HG03378 (cell line): Measurements from ENCODE around the gene ICA1.

Experiments
- ATAC-seq: cut with Tn5 transposase; IDR thresholded peaks from one replicate; pipeline ENCODE4 v1.9.1; 2021; ENCODE audit warnings: mild to moderate bottlenecking, moderate library complexity; ENCODE audit not compliant: unreplicated experiment

ICA1 gene

GRCh38 chr7:8136051-8136730, 125.8 kb downstream of the ICA1 start:
- no peak for ATAC-seq

- ATAC-seq = no peak
These were observed 126.5 kb downstream of the ICA1 start for GRCh38 chr7:8135417-8135816.

- peak; percentile 79 for ATAC-seq
These were observed 127.8 kb downstream of the ICA1 start for GRCh38 chr7:8134089-8134733.

GRCh38 chr7:8133188-8133848, 128.6 kb downstream of the ICA1 start:
- peak; percentile 21 for ATAC-seq

GRCh38 chr7:8131694-8132605, 130.0 kb downstream of the ICA1 start:
- peak; percentile 36 for ATAC-seq

GRCh38 chr7:8130663-8131062, 131.3 kb downstream of the ICA1 start:
- ATAC-seq = no peak

- no peak for ATAC-seq
These were observed 132.7 kb downstream of the ICA1 start for GRCh38 chr7:8129318-8129659.

- ATAC-seq = no peak
These were observed 133.3 kb downstream of the ICA1 start for GRCh38 chr7:8128449-8129317.

- ATAC-seq = no peak
These were observed 135.3 kb downstream of the ICA1 start for GRCh38 chr7:8126601-8127167.

GRCh38 chr7:8125680-8126444, 136.1 kb downstream of the ICA1 start:
- ATAC-seq = peak; percentile 70

- ATAC-seq = peak; percentile 21
These were observed 140.7 kb downstream of the ICA1 start for GRCh38 chr7:8121243-8121642.

- no peak for ATAC-seq
These were observed 141.4 kb downstream of the ICA1 start for GRCh38 chr7:8120390-8121058.

GRCh38 chr7:8119262-8119661, 142.7 kb downstream of the ICA1 start:
- no peak for ATAC-seq

GRCh38 chr7:8117195-8117594, 144.8 kb downstream of the ICA1 start:
- no peak for ATAC-seq

GRCh38 chr7:8115547-8116402, 146.2 kb downstream of the ICA1 start:
- peak; percentile 97 for ATAC-seq

- no peak for ATAC-seq
These were observed 147.8 kb downstream of the ICA1 start for GRCh38 chr7:8114175-8114574.

- ATAC-seq = no peak
These were observed 148.8 kb downstream of the ICA1 start for GRCh38 chr7:8113184-8113583.

- no peak for ATAC-seq
These were observed 149.3 kb downstream of the ICA1 start for GRCh38 chr7:8112685-8113084.
